ENCODE data around the gene CORO2A.

The CORO2A gene

GRCh38 chr9:98168153-98168780 lies 24.2 kb downstream of the CORO2A start:
- no peak for DNase-seq (ENCODE audit: low read depth)

GRCh38 chr9:98164912-98165311 lies 27.5 kb downstream of the CORO2A start:
- DNase-seq (ENCODE audit: low read depth) = no peak

GRCh38 chr9:98162613-98163012 lies 29.8 kb downstream of the CORO2A start:
- no peak for DNase-seq (ENCODE audit: low read depth)

- DNase-seq (ENCODE audit: low read depth) = no peak
Measured at GRCh38 chr9:98161851-98162250, 30.6 kb downstream of the CORO2A start.

- DNase-seq (ENCODE audit: low read depth) = no peak
Measured at GRCh38 chr9:98159790-98160189, 32.6 kb downstream of the CORO2A start.

GRCh38 chr9:98159301-98159700 lies 33.1 kb downstream of the CORO2A start:
- DNase-seq (ENCODE audit: low read depth) = no peak

- no peak for DNase-seq (ENCODE audit: low read depth)
Measured at GRCh38 chr9:98158071-98158831, 34.2 kb downstream of the CORO2A start.

GRCh38 chr9:98157372-98157771 lies 35.1 kb downstream of the CORO2A start:
- no peak for DNase-seq (ENCODE audit: low read depth)

- no peak for DNase-seq (ENCODE audit: low read depth)
Measured at GRCh38 chr9:98154678-98155077, 37.8 kb downstream of the CORO2A start.

- DNase-seq (ENCODE audit: low read depth) = no peak
Measured at GRCh38 chr9:98152526-98152925, 39.9 kb downstream of the CORO2A start.

GRCh38 chr9:98150721-98151120 lies 41.7 kb downstream of the CORO2A start:
- DNase-seq (ENCODE audit: low read depth) = no peak

- DNase-seq (ENCODE audit: low read depth) = no peak
Measured at GRCh38 chr9:98150164-98150563, 42.3 kb downstream of the CORO2A start.

GRCh38 chr9:98149422-98149821 lies 43.0 kb downstream of the CORO2A start:
- DNase-seq (ENCODE audit: low read depth) = no peak

- DNase-seq (ENCODE audit: low read depth) = no peak
Measured at GRCh38 chr9:98148486-98148885, 44.0 kb downstream of the CORO2A start.

- no peak for DNase-seq (ENCODE audit: low read depth)
Measured at GRCh38 chr9:98147582-98147981, 44.9 kb downstream of the CORO2A start.

GRCh38 chr9:98146101-98146991 lies 46.1 kb downstream of the CORO2A start:
- DNase-seq (ENCODE audit: low read depth) = no peak

- no peak for DNase-seq (ENCODE audit: low read depth)
Measured at GRCh38 chr9:98144631-98145030, 47.8 kb downstream of the CORO2A start.

GRCh38 chr9:98144076-98144475 lies 48.4 kb downstream of the CORO2A start:
- no peak for DNase-seq (ENCODE audit: low read depth)

- no peak for DNase-seq (ENCODE audit: low read depth)
Measured at GRCh38 chr9:98142925-98143481, 49.4 kb downstream of the CORO2A start.

GRCh38 chr9:98142182-98142907 lies 50.1 kb downstream of the CORO2A start:
- no peak for DNase-seq (ENCODE audit: low read depth)

GRCh38 chr9:98140503-98140902 lies 51.9 kb downstream of the CORO2A start:
- DNase-seq (ENCODE audit: low read depth) = no peak

- no peak for DNase-seq (ENCODE audit: low read depth)
Measured at GRCh38 chr9:98136489-98136888, 55.9 kb downstream of the CORO2A start.
